ENCODE measurements around the gene SLC30A10.
"Not testable (repeated sequence)": the region's sequence is repeated elsewhere in the genome, so short reads cannot be mapped to it uniquely, and the experiment has no call there.

Gene SLC30A10

DNA sequence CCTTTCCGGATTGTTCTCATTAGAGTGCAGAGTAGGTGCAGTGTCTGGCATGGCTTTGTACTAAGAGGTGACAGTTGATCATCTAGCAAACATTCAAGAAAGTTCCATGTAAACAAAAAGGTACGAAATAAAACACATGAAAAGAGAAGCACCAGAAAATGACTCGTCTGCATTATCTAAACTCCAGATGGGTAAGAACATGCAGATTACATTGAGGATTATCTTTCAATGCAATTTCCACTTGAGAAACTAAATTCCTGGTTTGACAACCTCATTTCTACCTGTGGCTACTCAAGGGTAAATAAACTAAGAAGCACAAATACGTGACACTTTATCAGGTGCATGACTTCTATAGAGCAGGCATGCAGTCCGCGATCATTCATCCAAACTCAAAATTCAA lies 17.6 kb downstream of the SLC30A10 start:
- Histone ChIP-seq H3K27ac (no peak overlapping the region), H3K36me3 (replicated peaks) (no peaks in the 10 kb centered on the region), H3K27me3 (replicated peaks) (no peaks in the 10 kb centered on the region), H3K4me3 (ENCODE audit: low read depth, low read length) (no peak overlapping the region)
- TF ChIP-seq, protein P1, sequence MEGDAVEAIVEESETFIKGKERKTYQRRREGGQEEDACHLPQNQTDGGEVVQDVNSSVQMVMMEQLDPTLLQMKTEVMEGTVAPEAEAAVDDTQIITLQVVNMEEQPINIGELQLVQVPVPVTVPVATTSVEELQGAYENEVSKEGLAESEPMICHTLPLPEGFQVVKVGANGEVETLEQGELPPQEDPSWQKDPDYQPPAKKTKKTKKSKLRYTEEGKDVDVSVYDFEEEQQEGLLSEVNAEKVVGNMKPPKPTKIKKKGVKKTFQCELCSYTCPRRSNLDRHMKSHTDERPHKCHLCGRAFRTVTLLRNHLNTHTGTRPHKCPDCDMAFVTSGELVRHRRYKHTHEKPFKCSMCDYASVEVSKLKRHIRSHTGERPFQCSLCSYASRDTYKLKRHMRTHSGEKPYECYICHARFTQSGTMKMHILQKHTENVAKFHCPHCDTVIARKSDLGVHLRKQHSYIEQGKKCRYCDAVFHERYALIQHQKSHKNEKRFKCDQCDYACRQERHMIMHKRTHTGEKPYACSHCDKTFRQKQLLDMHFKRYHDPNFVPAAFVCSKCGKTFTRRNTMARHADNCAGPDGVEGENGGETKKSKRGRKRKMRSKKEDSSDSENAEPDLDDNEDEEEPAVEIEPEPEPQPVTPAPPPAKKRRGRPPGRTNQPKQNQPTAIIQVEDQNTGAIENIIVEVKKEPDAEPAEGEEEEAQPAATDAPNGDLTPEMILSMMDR (IDR thresholded peaks at IDR 0.05; ENCODE audit: low read depth, low read length, missing control alignments): no peak
- in situ Hi-C loops (cut with HindIII; ENCODE audit: low pct_ligation_motif_present, low sequenced_read_pairs): no loop called here
- no peak for DNase-seq

GRCh38 chr1:219909476-219909875 lies 18.9 kb downstream of the SLC30A10 start:
- no peak for DNase-seq
- TF ChIP-seq, protein P1 (IDR thresholded peaks at IDR 0.05; ENCODE audit: low read depth, low read length, missing control alignments): no peak
- no peak overlapping the region for H3K4me3 ChIP-seq (ENCODE audit: low read depth, low read length)
- H3K36me3 ChIP-seq (replicated peaks): no peaks in the 10 kb centered on the region
- H3K27ac ChIP-seq: no peak overlapping the region
- in situ Hi-C loops (cut with HindIII; ENCODE audit: low pct_ligation_motif_present, low sequenced_read_pairs): no loop called here
- H3K27me3 ChIP-seq (replicated peaks): no peaks in the 10 kb centered on the region

DNA sequence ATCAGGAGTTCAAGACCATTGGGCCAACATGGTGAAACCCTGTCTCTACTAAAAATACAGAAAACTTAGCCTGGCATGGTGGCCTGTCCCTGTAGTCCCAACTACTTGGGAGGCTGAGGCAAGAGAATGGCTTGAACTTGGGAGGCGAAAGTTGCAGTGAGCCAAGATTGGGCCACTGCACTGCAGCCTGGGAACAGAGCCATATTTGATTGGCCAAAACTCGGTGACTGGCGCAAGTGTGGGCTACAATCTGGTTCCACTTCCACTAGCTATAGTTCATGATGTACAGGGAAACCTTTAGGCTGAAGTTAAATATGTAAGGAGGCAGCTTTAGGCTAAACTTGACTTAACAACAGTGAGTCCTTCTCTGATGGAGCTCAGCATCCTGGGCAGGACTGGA lies 20.2 kb downstream of the SLC30A10 start:
- no peaks in the 10 kb centered on the region for H3K27me3 ChIP-seq (replicated peaks)
- TF ChIP-seq, protein P1 (IDR thresholded peaks at IDR 0.05; ENCODE audit: low read depth, low read length, missing control alignments): no peak
- in situ Hi-C loops (cut with HindIII; ENCODE audit: low pct_ligation_motif_present, low sequenced_read_pairs): no loop called here
- no peak overlapping the region for H3K27ac ChIP-seq
- no peak overlapping the region for H3K4me3 ChIP-seq (ENCODE audit: low read depth, low read length)
- no peak for DNase-seq
- no peaks in the 10 kb centered on the region for H3K36me3 ChIP-seq (replicated peaks)

DNA sequence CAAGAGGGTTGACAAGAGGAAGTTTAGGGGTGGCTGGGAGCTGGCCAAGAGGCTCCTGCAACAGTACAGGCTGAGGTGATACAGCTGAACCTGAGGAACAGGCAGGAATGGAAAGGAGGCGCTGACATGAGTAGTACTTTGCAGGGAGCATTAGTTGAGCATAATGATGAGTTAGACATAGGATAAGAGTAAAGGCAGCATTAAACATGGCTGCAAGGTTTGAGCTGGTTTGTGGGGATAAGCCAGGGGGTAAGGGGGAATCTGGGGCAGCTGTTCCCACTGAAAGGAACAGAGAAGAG lies 20.6 kb downstream of the SLC30A10 start:
- in situ Hi-C loops (cut with HindIII; ENCODE audit: low pct_ligation_motif_present, low sequenced_read_pairs): no loop called here
- TF ChIP-seq, protein P1 (IDR thresholded peaks at IDR 0.05; ENCODE audit: low read depth, low read length, missing control alignments): no peak
- H3K36me3 ChIP-seq (replicated peaks): no peaks in the 10 kb centered on the region
- H3K27me3 ChIP-seq (replicated peaks): no peaks in the 10 kb centered on the region
- no peak overlapping the region for H3K27ac ChIP-seq
- H3K4me3 ChIP-seq (ENCODE audit: low read depth, low read length): no peak overlapping the region
- no peak for DNase-seq

DNA sequence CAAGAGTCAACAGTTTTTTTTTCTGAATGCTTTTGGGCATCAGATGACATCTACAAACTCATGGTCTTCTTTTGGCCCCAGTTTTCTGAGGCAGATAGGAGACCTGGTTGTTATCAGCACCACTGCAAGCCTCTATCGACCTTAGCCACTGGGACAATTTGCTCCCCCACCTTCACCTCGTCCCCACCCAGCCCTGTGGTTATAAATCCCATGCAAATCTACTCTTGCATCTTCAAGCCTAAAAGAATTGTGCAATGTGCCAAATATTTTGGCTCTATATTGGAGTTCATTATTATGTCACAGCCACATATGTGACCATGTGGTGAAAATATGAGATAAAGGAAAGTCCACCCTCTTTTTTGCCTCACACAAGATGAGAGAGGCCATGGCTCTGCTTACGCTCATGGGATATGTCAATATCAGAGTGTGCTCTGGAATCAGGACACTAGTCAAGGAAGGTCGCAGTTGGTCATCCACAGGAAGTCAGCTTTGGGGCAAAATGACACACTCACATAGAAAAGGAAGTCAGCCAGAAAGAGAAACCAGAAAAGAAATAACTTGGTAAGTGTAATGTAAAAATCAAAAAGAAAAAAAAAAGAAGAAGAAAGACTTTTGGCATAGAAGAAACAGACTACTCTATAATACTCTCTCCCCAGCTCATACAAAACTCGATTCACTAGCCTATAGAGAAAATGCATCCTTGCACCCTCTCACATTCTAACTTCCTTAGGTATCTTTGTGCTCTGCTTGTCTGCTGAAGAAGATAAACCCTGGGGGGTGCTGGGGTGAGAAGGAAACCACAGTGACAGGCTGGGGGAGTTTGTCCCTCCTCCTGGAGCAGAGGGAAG lies 21.2 kb downstream of the SLC30A10 start:
- DNase-seq: no peak
- Histone ChIP-seq H3K27ac (no peak overlapping the region), H3K36me3 (replicated peaks) (no peaks in the 10 kb centered on the region), H3K4me3 (ENCODE audit: low read depth, low read length) (no peak overlapping the region), H3K27me3 (replicated peaks) (no peaks in the 10 kb centered on the region)
- TF ChIP-seq, protein P1 (IDR thresholded peaks at IDR 0.05; ENCODE audit: low read depth, low read length, missing control alignments): no peak
- in situ Hi-C loops (cut with HindIII; ENCODE audit: low pct_ligation_motif_present, low sequenced_read_pairs): no loop called here

DNA sequence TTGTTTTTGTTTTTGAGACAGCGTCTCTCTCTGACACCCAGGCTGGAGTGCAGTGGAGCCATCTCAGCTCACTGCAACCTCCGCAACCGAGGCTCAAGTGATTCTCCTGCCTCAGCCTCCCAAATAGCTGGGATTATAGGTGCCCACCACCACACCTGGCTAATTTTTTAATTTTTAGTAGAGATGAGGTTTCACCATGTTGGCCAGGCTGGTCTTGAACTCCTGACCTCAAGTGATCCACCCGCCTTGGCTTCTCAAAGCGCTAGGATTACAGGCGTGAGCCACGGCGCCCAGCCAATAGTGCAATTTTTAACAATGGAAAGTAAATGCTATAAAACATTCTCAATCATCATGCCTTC lies 21.8 kb downstream of the SLC30A10 start:
- in situ Hi-C loops (cut with HindIII; ENCODE audit: low pct_ligation_motif_present, low sequenced_read_pairs); H3K4me3 ChIP-seq (ENCODE audit: low read depth, low read length); DNase-seq; H3K27ac ChIP-seq; H3K27me3 ChIP-seq (replicated peaks); H3K36me3 ChIP-seq (replicated peaks): not testable (repeated sequence)
